ENCODE results near the gene CPNE5.
A peak's percentile ranks its signal among the peaks of the same experiment; 100 is the strongest.

The CPNE5 gene

DNA sequence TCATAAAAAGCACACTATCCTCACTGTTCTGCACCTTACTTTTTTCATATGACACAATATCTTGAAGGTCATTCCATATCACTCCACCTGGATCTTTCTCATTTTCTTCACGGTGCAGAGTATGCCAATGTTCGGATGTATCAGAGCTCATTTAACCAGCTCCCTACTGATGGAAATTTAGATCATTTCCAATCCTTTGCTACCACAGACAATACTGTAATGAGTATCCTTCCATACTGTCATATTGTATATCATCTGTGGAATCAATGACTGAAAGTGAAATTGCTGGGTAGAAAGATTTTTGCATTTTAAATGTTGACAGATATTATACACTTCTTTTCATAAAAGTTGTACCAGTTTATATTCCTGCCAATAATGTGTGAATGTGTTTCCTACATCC lies 143.8 kb downstream of the CPNE5 start:
- DNase-seq = no peak

DNA sequence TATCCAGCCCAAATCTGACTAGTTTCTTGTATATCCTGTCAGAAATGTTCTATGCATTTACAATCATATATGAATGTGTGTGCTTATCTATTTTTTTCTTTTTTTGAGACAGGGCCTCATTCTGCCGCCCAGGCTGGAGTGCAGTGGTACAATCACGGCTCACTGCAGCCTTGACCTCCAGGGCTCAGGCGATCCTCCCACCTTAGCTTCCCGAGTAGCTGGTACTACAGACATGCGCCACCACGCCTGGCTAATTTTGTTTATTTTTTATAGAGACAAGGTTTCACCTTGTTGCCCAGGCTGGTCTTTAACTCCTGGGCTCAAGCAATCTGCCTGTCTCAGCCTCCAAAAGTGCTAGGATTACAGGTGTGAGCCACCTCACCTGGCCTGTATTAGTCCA lies 144.6 kb downstream of the CPNE5 start:
- no peak for DNase-seq

DNA sequence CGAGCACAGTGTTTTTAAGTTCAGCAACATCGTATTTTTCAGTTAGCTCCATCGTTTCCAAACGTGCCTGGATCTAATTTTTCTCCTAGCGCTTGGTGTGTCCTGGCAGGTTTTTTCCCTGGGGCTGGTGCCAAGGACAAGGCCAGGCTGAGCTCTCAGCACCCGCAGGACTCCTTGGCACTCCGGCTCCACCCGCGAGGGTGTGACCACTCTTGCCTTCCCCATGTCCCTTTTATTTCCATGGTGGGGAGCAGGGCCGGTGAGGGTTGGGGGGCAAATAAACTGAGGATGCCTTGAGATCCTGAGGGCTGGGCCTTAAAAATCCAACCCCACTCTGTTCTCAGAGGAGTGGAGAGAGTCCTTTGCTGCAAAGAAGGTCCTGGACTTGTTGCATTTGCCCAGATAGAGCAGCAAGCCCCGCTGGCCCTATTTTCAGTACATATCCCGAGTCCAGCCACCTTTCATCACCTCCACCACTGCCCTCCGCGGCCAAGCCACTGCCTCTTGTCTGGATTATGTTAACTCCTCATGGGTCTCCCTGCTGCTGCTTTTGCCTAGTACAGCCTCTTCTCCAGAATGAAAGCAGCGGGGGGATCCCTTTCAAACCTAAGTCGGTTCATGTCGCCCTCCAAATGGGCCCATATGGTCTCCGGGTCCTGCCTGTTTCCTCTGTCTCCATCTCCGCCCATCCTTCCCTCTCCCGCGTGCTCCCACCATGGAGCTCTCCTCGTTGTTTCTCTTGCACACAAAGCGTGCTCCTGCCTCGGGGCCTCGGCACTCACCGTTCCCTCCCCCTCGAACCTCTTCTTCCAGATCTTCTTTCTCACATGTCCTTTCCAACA lies 146.2 kb downstream of the CPNE5 start:
- no peak for DNase-seq

DNA sequence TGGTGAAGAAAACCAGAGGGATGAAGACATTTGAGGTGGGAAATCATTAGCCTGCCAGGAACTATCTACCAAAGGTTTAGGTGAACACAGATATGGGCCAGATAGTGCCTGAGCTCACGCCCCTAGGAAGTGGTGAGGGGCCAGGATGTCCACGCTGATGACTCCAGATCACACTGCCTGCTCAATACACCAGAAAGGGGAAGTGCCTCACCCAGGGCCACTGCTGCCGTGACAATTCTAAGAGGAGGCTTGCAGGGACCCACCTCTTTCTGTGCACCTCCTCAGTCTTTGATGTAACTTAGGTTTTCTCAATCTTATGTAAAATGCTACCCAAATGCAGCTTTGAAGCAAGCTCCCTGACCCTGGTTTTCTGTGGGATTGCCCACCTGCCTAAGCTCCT lies 147.0 kb downstream of the CPNE5 start:
- peak; percentile 56 for DNase-seq

DNA sequence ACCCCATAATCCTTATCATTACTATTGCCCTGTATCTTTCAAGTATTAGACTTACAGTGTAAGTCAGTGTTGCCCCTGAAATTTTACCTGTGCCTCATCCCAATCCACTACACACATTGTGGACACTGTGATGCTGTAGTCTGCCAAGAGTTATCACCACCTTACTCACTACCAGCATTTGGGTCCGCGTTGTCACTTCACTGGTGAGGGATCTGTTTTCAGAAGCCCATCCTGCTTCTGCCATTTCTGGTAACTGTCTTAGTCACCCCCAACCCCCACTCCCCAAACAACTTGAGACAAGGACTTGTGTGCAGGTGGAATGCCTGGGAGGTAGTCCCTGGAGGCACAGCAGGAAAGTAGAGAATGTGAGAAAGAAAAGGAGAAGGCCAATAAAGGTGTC lies 147.6 kb downstream of the CPNE5 start:
- no peak for DNase-seq

DNA sequence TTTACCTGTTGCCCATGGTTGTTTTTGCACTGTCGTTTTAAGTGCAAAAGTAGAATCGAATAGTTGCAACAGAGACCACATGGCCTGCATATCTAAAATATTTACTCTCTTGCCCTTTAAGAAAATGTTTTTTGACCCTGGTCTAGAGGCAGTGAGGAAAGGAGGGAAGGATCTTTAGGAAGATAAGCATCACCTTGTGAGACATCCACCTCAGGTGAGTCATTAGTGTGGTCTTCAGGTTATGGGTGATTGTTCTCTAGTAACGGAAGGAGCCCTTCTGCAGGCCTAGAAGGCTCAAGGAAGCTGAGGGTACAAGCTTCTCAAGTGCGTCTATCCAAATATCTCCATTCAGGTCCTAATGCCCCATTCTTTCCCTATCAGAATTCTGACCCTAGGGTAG lies 148.2 kb downstream of the CPNE5 start:
- no peak for DNase-seq
